Right atrium auricular region (tissue), 2 donors: ENCODE results near the gene NDUFS4. TPM values are rescaled to one million over a fixed set of nuclear protein-coding genes. Genes with fewer than 3 reads are reported as not detected.
"Not testable (repeated sequence)": the region's sequence is repeated elsewhere in the genome, so short reads cannot be mapped to it uniquely, and the experiment has no call there.

Experiments used
- DNase-seq: peaks from one replicate; pipeline ENCODE4 v3.0.0-alpha.2; 2019; ENCODE audit warnings: low spot score
- H3K27ac ChIP-seq, 2 donors: fragments of 200-600 bp; sonication (generic); 1 replicate in 1 of 2; 2 replicates in 1 of 2; pipeline ENCODE4 v1.5.1; 2016 to 2019
- H3K27me3 ChIP-seq, 2 donors: fragments of 200-600 bp; sonication (generic); one replicate each; pipeline versions ENCODE4 v1.5.1 to v1.6.0; 2017 to 2019
- H3K36me3 ChIP-seq: fragments of 200-600 bp; sonication (generic); one replicate; pipeline ENCODE4 v1.5.1; 2016
- H3K4me1 ChIP-seq, 2 donors: fragments of 200-600 bp; sonication (generic); one replicate each; pipeline versions ENCODE4 v1.5.1 to v1.6.0; 2017 to 2019
- H3K4me3 ChIP-seq, 2 donors: fragments of 200-600 bp; sonication (generic); 1 replicate in 1 of 2; 2 replicates in 1 of 2; pipeline ENCODE4 v1.5.1; 2017 to 2019; ENCODE audit warnings: mild to moderate bottlenecking in 1 of 2, moderate library complexity in 1 of 2
- H3K9me3 ChIP-seq, 2 donors: fragments of 200-600 bp; sonication (generic); one replicate each; pipeline ENCODE4 v1.5.1; 2019
- CTCF ChIP-seq, 2 donors: fragments of 200-600 bp; sonication (generic); IDR thresholded peaks; one replicate each; pipeline ENCODE4 v1.5.1; 2019; ENCODE audit warnings: antibody characterized with exemption in 2 of 2
- total RNA-seq, 2 donors: library from RNA; depleted of rRNA; stranded (reverse); fragments of >200 nt; gene quantifications; one replicate each; pipeline ENCODE4 v1.1.0, GENCODE V29; 2016

The NDUFS4 gene
- total RNA-seq, 2 donors from 2014 or later, result 122 to 127 TPM

GRCh38 chr5:53631251-53631650, 70.8 kb downstream of the NDUFS4 start:
- Histone ChIP-seq H3K9me3 (no peaks in the 10 kb centered on the region), H3K27me3 (no peaks in the 10 kb centered on the region), H3K4me3 (no peak overlapping the region), H3K27ac (no peak overlapping the region), H3K36me3 (no peaks in the 10 kb centered on the region), H3K4me1 (peaks cover 0 to 8% of the 10 kb centered on the region in 2 donors)
- DNase-seq, result no peak
- TF ChIP-seq CTCF (IDR thresholded peaks at IDR 0.05), result no peak

DNA sequence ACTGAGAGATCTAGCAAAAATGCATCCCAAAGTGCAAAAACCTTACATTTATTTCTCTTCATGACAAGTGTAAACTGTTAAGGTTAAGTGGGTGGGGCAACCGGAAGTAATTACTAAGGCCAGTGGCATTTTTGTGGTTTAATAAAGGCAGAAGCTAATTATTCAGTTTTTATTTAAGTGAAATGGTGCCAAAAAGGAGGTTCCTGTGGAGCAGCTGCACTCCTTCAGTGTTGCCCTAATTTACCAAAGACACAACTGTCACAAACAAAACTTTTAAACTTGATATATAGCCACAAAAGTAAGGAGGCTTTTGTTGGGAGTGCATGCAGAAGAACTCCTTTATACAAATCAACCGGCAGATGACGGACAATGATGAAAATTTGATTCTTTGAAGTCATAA, 81.6 kb downstream of the NDUFS4 start:
- no peak for TF ChIP-seq CTCF (IDR thresholded peaks at IDR 0.05)
- Histone ChIP-seq H3K4me3 (no peak overlapping the region), H3K36me3 (no peaks in the 10 kb centered on the region), H3K4me1 (peaks cover 0 to 30% of the 10 kb centered on the region in 2 donors), H3K27ac (no peak overlapping the region), H3K27me3 (no peaks in the 10 kb centered on the region), H3K9me3 (no peaks in the 10 kb centered on the region)
- DNase-seq, result no peak

- Histone ChIP-seq H3K27ac (no peak overlapping the region), H3K4me3 (no peak overlapping the region), H3K9me3 (no peaks in the 10 kb centered on the region), H3K36me3 (peaks cover 7% of the 10 kb centered on the region), H3K4me1 (peaks cover 0 to 30% of the 10 kb centered on the region in 2 donors), H3K27me3 (no peaks in the 10 kb centered on the region)
- TF ChIP-seq CTCF (IDR thresholded peaks at IDR 0.05), result no peak
- no peak for DNase-seq
These were observed 83.0 kb downstream of the NDUFS4 start for GRCh38 chr5:53643445-53643844.

DNA sequence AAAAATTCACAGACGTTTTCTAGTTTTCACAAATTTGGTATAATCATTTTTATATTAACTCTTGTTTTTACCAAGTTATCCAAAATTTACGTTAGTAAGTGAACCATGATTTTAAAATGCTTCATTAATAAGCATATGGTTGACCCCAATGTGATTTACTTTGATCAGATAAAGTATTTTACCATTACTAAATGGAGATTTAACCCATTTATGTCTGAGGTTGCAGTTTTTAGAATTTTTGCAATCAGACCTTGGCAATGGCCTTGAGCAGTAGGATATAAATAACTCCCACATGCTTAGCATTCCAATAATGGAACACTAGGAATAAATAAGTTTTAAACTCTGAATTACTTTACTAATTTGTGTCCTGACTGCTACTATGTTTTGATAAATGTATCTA, 84.6 kb downstream of the NDUFS4 start:
- no peaks in the 10 kb centered on the region for H3K9me3 ChIP-seq
- peaks cover 17% of the 10 kb centered on the region for H3K36me3 ChIP-seq
- peak overlapping the region in 1 of 2 donors; percentile 7 for H3K27ac ChIP-seq
- no peak for TF ChIP-seq CTCF (IDR thresholded peaks at IDR 0.05)
- no peak for DNase-seq
- peaks cover 0 to 30% of the 10 kb centered on the region in 2 donors for H3K4me1 ChIP-seq
- H3K27me3 ChIP-seq, result no peaks in the 10 kb centered on the region
- H3K4me3 ChIP-seq, result no peak overlapping the region

DNA sequence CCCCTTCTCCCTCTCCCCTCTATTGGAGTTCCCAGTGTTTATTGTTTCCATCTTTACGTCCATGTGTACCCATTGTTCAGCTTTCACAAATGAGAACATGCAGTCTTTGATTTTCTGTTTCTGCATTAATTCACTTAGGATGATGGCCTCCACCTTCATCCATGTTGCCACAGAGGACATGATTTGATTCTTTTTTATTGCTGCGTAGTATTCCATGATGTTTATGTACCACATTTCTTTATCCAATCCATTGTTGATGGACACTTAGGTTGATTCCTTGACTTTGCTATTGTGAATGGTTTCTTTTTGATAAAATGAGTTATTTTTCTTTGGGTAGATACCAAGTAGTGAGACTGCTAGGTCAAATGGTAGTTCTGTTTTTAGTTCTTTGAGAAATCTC, 88.9 kb downstream of the NDUFS4 start:
- Histone ChIP-seq H3K27ac (no peak overlapping the region), H3K4me3 (no peak overlapping the region), H3K27me3 (no peaks in the 10 kb centered on the region), H3K36me3 (peaks cover 17% of the 10 kb centered on the region), H3K4me1 (peaks cover 0 to 5% of the 10 kb centered on the region in 2 donors), H3K9me3 (no peaks in the 10 kb centered on the region)
- TF ChIP-seq CTCF (IDR thresholded peaks at IDR 0.05), result no peak
- DNase-seq, result no peak

- H3K4me3 ChIP-seq, H3K27me3 ChIP-seq, H3K36me3 ChIP-seq, H3K4me1 ChIP-seq, H3K9me3 ChIP-seq, H3K27ac ChIP-seq, DNase-seq: not testable (repeated sequence)
These were observed 100.1 kb downstream of the NDUFS4 start for GRCh38 chr5:53660573-53660972.

GRCh38 chr5:53665313-53665712, 104.9 kb downstream of the NDUFS4 start:
- peaks cover 15% of the 10 kb centered on the region for H3K36me3 ChIP-seq
- H3K27me3 ChIP-seq, DNase-seq, H3K4me1 ChIP-seq, H3K9me3 ChIP-seq, H3K4me3 ChIP-seq, H3K27ac ChIP-seq: not testable (repeated sequence)
